T-helper 1 cell treated with Interleukin-12 subunit alpha and Interleukin-12 subunit beta and Interleukin-4 antibody, amounts not matched to agents 30 μg/mL and 1 μg/mL, for 36 hours (primary cell): ENCODE results near the gene ACTL7B.
"Not testable (repeated sequence)": the region's sequence is repeated elsewhere in the genome, so short reads cannot be mapped to it uniquely, and the experiment has no call there.

Experiments used
- H3K27ac Mint-ChIP-seq: one replicate; pipeline ENCODE4 v1.8.0; 2021; ENCODE audit warnings: mild to moderate bottlenecking, mixed read lengths
- H3K27me3 Mint-ChIP-seq: one replicate; pipeline ENCODE4 v1.8.0; 2021; ENCODE audit warnings: low read depth, mixed read lengths
- H3K36me3 Mint-ChIP-seq: one replicate; pipeline ENCODE4 v1.8.0; 2021; ENCODE audit warnings: low read depth, mixed read lengths
- H3K4me1 Mint-ChIP-seq: one replicate; pipeline ENCODE4 v1.8.0; 2021; ENCODE audit warnings: low read depth, mixed read lengths
- H3K4me3 Mint-ChIP-seq: one replicate; pipeline ENCODE4 v1.8.0; 2021; ENCODE audit warnings: mild to moderate bottlenecking, moderate library complexity, mixed read lengths
- H3K9me3 Mint-ChIP-seq: one replicate; pipeline ENCODE4 v1.8.0; 2021; ENCODE audit warnings: mixed read lengths

The ACTL7B gene

GRCh38 chr9:108860764-108861163, 5.0 kb upstream of the ACTL7B start:
- H3K4me1 Mint-ChIP-seq, result no peaks in the 10 kb centered on the region
- no peak overlapping the region for H3K4me3 Mint-ChIP-seq
- H3K27me3 Mint-ChIP-seq, result no peaks in the 10 kb centered on the region
- H3K9me3 Mint-ChIP-seq, result no peaks in the 10 kb centered on the region
- H3K36me3 Mint-ChIP-seq, result no peaks in the 10 kb centered on the region
- no peak overlapping the region for H3K27ac Mint-ChIP-seq

GRCh38 chr9:108860354-108860753, 4.6 kb upstream of the ACTL7B start:
- H3K4me3 Mint-ChIP-seq, result no peak overlapping the region
- no peak overlapping the region for H3K27ac Mint-ChIP-seq

GRCh38 chr9:108859459-108860114, 3.8 kb upstream of the ACTL7B start:
- Mint-ChIP-seq H3K36me3 (no peaks in the 10 kb centered on the region), H3K9me3 (no peaks in the 10 kb centered on the region), H3K4me1 (no peaks in the 10 kb centered on the region), H3K27ac (no peak overlapping the region), H3K27me3 (no peaks in the 10 kb centered on the region), H3K4me3 (peak overlapping the region; percentile 2)

More at GRCh38 chr9:108860354-108860753, 4.6 kb upstream of the ACTL7B start:
- Mint-ChIP-seq H3K36me3 (no peaks in the 10 kb centered on the region), H3K4me1 (no peaks in the 10 kb centered on the region), H3K9me3 (no peaks in the 10 kb centered on the region), H3K27me3 (no peaks in the 10 kb centered on the region)

- Mint-ChIP-seq H3K36me3 (no peaks in the 10 kb centered on the region), H3K9me3 (no peaks in the 10 kb centered on the region), H3K4me3 (no peak overlapping the region), H3K27ac (no peak overlapping the region), H3K4me1 (no peaks in the 10 kb centered on the region), H3K27me3 (no peaks in the 10 kb centered on the region)
These were observed 1.8 kb upstream of the ACTL7B start for GRCh38 chr9:108857572-108857971.

- no peak overlapping the region for H3K27ac Mint-ChIP-seq
- H3K27me3 Mint-ChIP-seq, result no peaks in the 10 kb centered on the region
- H3K9me3 Mint-ChIP-seq, result no peaks in the 10 kb centered on the region
- H3K4me1 Mint-ChIP-seq, result no peaks in the 10 kb centered on the region
- no peak overlapping the region for H3K4me3 Mint-ChIP-seq
- no peaks in the 10 kb centered on the region for H3K36me3 Mint-ChIP-seq
These were observed 278 bp downstream of the ACTL7B start for GRCh38 chr9:108855529-108855886.

GRCh38 chr9:108854641-108855528, 901 bp downstream of the ACTL7B start:
- Mint-ChIP-seq H3K4me3 (no peak overlapping the region), H3K27me3 (no peaks in the 10 kb centered on the region), H3K4me1 (no peaks in the 10 kb centered on the region), H3K27ac (no peak overlapping the region), H3K36me3 (no peaks in the 10 kb centered on the region), H3K9me3 (no peaks in the 10 kb centered on the region)

- no peaks in the 10 kb centered on the region for H3K4me1 Mint-ChIP-seq
These were observed 1.7 kb downstream of the ACTL7B start for GRCh38 chr9:108854094-108854493.

GRCh38 chr9:108852079-108852478, 3.7 kb downstream of the ACTL7B start:
- Mint-ChIP-seq H3K27me3 (no peaks in the 10 kb centered on the region), H3K9me3 (no peaks in the 10 kb centered on the region)

More at GRCh38 chr9:108854094-108854493, 1.7 kb downstream of the ACTL7B start:
- no peaks in the 10 kb centered on the region for H3K9me3 Mint-ChIP-seq
- H3K4me3 Mint-ChIP-seq, result no peak overlapping the region
- H3K27ac Mint-ChIP-seq, result no peak overlapping the region
- no peaks in the 10 kb centered on the region for H3K36me3 Mint-ChIP-seq
- no peaks in the 10 kb centered on the region for H3K27me3 Mint-ChIP-seq

GRCh38 chr9:108851138-108851537, 4.6 kb downstream of the ACTL7B start:
- Mint-ChIP-seq H3K27me3 (no peaks in the 10 kb centered on the region), H3K9me3 (no peaks in the 10 kb centered on the region), H3K4me1 (no peaks in the 10 kb centered on the region), H3K4me3 (no peak overlapping the region), H3K36me3 (no peaks in the 10 kb centered on the region), H3K27ac (no peak overlapping the region)

More at GRCh38 chr9:108852079-108852478, 3.7 kb downstream of the ACTL7B start:
- Mint-ChIP-seq H3K4me3 (no peak overlapping the region), H3K4me1 (no peaks in the 10 kb centered on the region), H3K36me3 (no peaks in the 10 kb centered on the region), H3K27ac (no peak overlapping the region)

GRCh38 chr9:108850293-108850897, 5.4 kb downstream of the ACTL7B start:
- Mint-ChIP-seq H3K4me3 (no peak overlapping the region), H3K36me3 (no peaks in the 10 kb centered on the region), H3K27me3 (no peaks in the 10 kb centered on the region), H3K9me3 (no peaks in the 10 kb centered on the region), H3K4me1 (no peaks in the 10 kb centered on the region), H3K27ac (no peak overlapping the region)

GRCh38 chr9:108848296-108848695, 7.5 kb downstream of the ACTL7B start:
- H3K27ac Mint-ChIP-seq, H3K36me3 Mint-ChIP-seq, H3K4me3 Mint-ChIP-seq, H3K9me3 Mint-ChIP-seq, H3K27me3 Mint-ChIP-seq, H3K4me1 Mint-ChIP-seq: not testable (repeated sequence)

GRCh38 chr9:108845947-108846346, 9.8 kb downstream of the ACTL7B start:
- Mint-ChIP-seq H3K36me3 (no peaks in the 10 kb centered on the region), H3K27ac (no peak overlapping the region), H3K4me3 (no peak overlapping the region), H3K9me3 (no peaks in the 10 kb centered on the region), H3K27me3 (no peaks in the 10 kb centered on the region), H3K4me1 (peaks cover 7% of the 10 kb centered on the region)

GRCh38 chr9:108845507-108845906, 10.3 kb downstream of the ACTL7B start:
- Mint-ChIP-seq H3K4me1 (peaks cover 7% of the 10 kb centered on the region), H3K9me3 (no peaks in the 10 kb centered on the region), H3K36me3 (no peaks in the 10 kb centered on the region), H3K27me3 (no peaks in the 10 kb centered on the region), H3K4me3 (no peak overlapping the region), H3K27ac (no peak overlapping the region)

- no peaks in the 10 kb centered on the region for H3K36me3 Mint-ChIP-seq
- peaks cover 7% of the 10 kb centered on the region for H3K4me1 Mint-ChIP-seq
- no peaks in the 10 kb centered on the region for H3K27me3 Mint-ChIP-seq
- no peaks in the 10 kb centered on the region for H3K9me3 Mint-ChIP-seq
- no peak overlapping the region for H3K4me3 Mint-ChIP-seq
- H3K27ac Mint-ChIP-seq, result no peak overlapping the region
These were observed 10.9 kb downstream of the ACTL7B start for GRCh38 chr9:108844856-108845255.

- peaks cover 7% of the 10 kb centered on the region for H3K4me1 Mint-ChIP-seq
- no peak overlapping the region for H3K4me3 Mint-ChIP-seq
- H3K27ac Mint-ChIP-seq, result no peak overlapping the region
- H3K36me3 Mint-ChIP-seq, result no peaks in the 10 kb centered on the region
- H3K27me3 Mint-ChIP-seq, result no peaks in the 10 kb centered on the region
- no peaks in the 10 kb centered on the region for H3K9me3 Mint-ChIP-seq
These were observed 11.4 kb downstream of the ACTL7B start for GRCh38 chr9:108844391-108844790.
